Ovary (tissue), 9 donors: ENCODE data around the gene TANK. TPM values are rescaled to one million over a fixed set of nuclear protein-coding genes. Genes with fewer than 3 reads are reported as not detected.

Source experiments
- DNase-seq, 5 donors: peaks; one replicate each; pipeline ENCODE4 v3.0.0-alpha.2; 2019 to 2020
- H3K27ac ChIP-seq, 2 donors: fragments of 200-600 bp; one replicate each; pipeline versions ENCODE4 v1.5.1 to v1.8.0; 2019 to 2022
- H3K27me3 ChIP-seq: fragments of 200-600 bp; one replicate; pipeline ENCODE4 v1.8.0; 2022
- H3K36me3 ChIP-seq: fragments of 200-600 bp; sonication (generic); one replicate; pipeline ENCODE4 v1.5.1; 2019
- H3K4me1 ChIP-seq: one replicate; pipeline ENCODE4 v1.8.1; 2013; ENCODE audit warnings: mild to moderate bottlenecking, moderate library complexity; ENCODE audit not compliant: insufficient read depth
- H3K4me3 ChIP-seq: fragments of 200-600 bp; sonication (generic); one replicate; pipeline ENCODE4 v1.5.1; 2017
- H3K9me3 ChIP-seq, 2 donors: fragments of 200-600 bp in 1 of 2; sonication (generic) in 1 of 2; one replicate each; pipeline versions ENCODE4 v1.5.1 to v1.8.1; 2013 to 2019; ENCODE audit warnings: mild to moderate bottlenecking in 1 of 2, moderate library complexity in 1 of 2
- CTCF ChIP-seq, 3 donors: fragments of 450-650 bp in 2 of 3; fragments of 200-600 bp in 1 of 3; IDR thresholded peaks; one replicate each; pipeline versions ENCODE4 v1.5.1 to v1.8.0; 2016 to 2022; ENCODE audit warnings: antibody characterized with exemption in 3 of 3, mild to moderate bottlenecking in 1 of 3
- EP300 ChIP-seq: sonication (generic); formaldehyde crosslinking; IDR thresholded peaks from one replicate; pipeline ENCODE4 v1.6.1; 2017; ENCODE audit warnings: antibody characterized with exemption
- POLR2A ChIP-seq: fragments of 450-650 bp; IDR thresholded peaks from one replicate; pipeline ENCODE4 v1.6.1; 2017; ENCODE audit warnings: antibody characterized with exemption, mild to moderate bottlenecking, moderate library complexity
- WGBS, 3 donors: extraction: QIAGEN DNeasy Blood & Tissue Kit in 1 of 3; methylation state at CpG; one replicate each; pipeline versions ENCODE4 v1.1.5 to v1.1.7; 2013 to 2017; 5-methylcytosine and 5-hydroxymethylcytosine counted together
- intact Hi-C, 4 donors: fragments of 100-400 bp; cut with DNase I; formaldehyde crosslinking; loops; one replicate each; pipeline versions ENCODE4 v1.11.0 to v1.15.1; 2022 to 2023
- polyA plus RNA-seq, 2 donors: library from polyadenylated mRNA; stranded (reverse); fragments of 200-250 nt in 1 of 2; fragments of 350-450 nt in 1 of 2; fragmentation: Illumina TruSeq in 1 of 2; extraction: RNeasy Lipid Tissue Mini Kit (QIAGEN cat#74804) in 1 of 2; gene quantifications; one replicate each; pipeline ENCODE4 v1.2.3, GENCODE V29; 2013 to 2014
- total RNA-seq, 7 donors: library from RNA; depleted of rRNA in 2 of 7; stranded (reverse); fragments of >200 nt in 2 of 7; fragmentation: NEBNext Ultra II Directional in 3 of 7; extraction: Animal tissue kit (Norgen Biotek cat#: 25700) in 3 of 7; gene quantifications; one replicate each; pipeline versions ENCODE4 v1.1.0 to v1.2.4, GENCODE V29; 2016 to 2023
- donor health status: DM: no; HTN: no; CAD: no; lungs with moderate emphysema.
- donor health status: DM: no; HTN: no; CAD: no.
- donor health status: Bipolar disorder and iron deficiency.
- donor health status: DM: yes; HTN: yes; CAD: no.
- donor health status: DM: no; HTN: no; CAD: no.
- donor health status: DM: yes; HTN: yes; CAD: no.

Gene TANK
- total and polyA plus RNA-seq, 9 donors, result 31.4 to 99.8 (median 52.2) TPM

GRCh38 chr2:161245671-161246070, 85.4 kb downstream of the TANK start:
- WGBS, 3 donors, result 76 to 82% (median 79%) methylated on average over 2 of the region's 2 CpGs
- Histone ChIP-seq H3K9me3 (no peaks in the 10 kb centered on the region), H3K36me3 (no peaks in the 10 kb centered on the region), H3K27me3 (no peaks in the 10 kb centered on the region), H3K4me1 (no peaks in the 10 kb centered on the region), H3K4me3 (no peak overlapping the region), H3K27ac (no peak overlapping the region)
- TF ChIP-seq EP300 (no peak), POLR2A (no peak), CTCF (IDR thresholded peaks at IDR 0.05) (no peak)
- intact Hi-C loops, result no loop called here
- no peak for DNase-seq

DNA sequence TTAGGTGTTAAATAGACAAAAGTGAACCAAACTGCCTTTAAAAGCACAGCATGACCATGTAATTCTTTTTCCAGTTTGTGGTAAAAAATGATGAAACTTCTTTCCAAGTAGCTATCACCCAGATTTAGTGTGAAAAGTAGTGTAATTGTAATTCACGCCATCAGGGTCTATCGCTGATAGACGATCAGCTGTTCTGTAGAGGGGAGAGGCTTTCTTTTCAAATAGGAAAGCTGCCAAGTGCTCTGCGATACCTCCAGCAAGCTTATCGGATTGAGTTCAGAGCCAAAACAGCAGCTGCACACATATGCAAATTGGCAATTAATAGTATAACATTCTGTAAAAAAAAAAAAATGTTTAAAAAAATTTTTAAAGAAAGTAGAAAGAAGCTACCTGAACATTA, 86.1 kb downstream of the TANK start:
- Histone ChIP-seq H3K4me1 (no peaks in the 10 kb centered on the region), H3K27me3 (no peaks in the 10 kb centered on the region), H3K9me3 (no peaks in the 10 kb centered on the region), H3K4me3 (no peak overlapping the region), H3K36me3 (no peaks in the 10 kb centered on the region), H3K27ac (no peak overlapping the region)
- no peak for DNase-seq
- WGBS, 3 donors, result 17 to 52% (median 28%) methylated on average over 5 of the region's 5 CpGs
- TF ChIP-seq POLR2A (no peak), CTCF (IDR thresholded peaks at IDR 0.05) (no peak), EP300 (no peak)
- intact Hi-C loops, result no loop called here

- Histone ChIP-seq H3K4me1 (no peaks in the 10 kb centered on the region), H3K4me3 (no peak overlapping the region), H3K27ac (no peak overlapping the region), H3K9me3 (no peaks in the 10 kb centered on the region), H3K27me3 (no peaks in the 10 kb centered on the region), H3K36me3 (no peaks in the 10 kb centered on the region)
- no peak for DNase-seq
- intact Hi-C loops, result no loop called here
- no peak for TF ChIP-seq CTCF (IDR thresholded peaks at IDR 0.05)
- TF ChIP-seq POLR2A, result no peak
- no peak for TF ChIP-seq EP300
- 16 to 27% (median 25%) methylated on average over 2 of the region's 2 CpGs for WGBS, 3 donors
Measured at GRCh38 chr2:161250864-161251436, 90.7 kb downstream of the TANK start.

GRCh38 chr2:161257123-161257952, 97.1 kb downstream of the TANK start:
- DNase-seq, result no peak
- Histone ChIP-seq H3K27ac (no peak overlapping the region), H3K4me1 (no peaks in the 10 kb centered on the region), H3K36me3 (no peaks in the 10 kb centered on the region), H3K27me3 (no peaks in the 10 kb centered on the region), H3K4me3 (no peak overlapping the region), H3K9me3 (no peaks in the 10 kb centered on the region)
- WGBS, 3 donors, result 77 to 82% (median 81%) methylated on average over 8 of the region's 8 CpGs
- intact Hi-C loops, result no loop called here
- TF ChIP-seq CTCF (IDR thresholded peaks at IDR 0.05) (no peak), EP300 (no peak), POLR2A (no peak)
